HG03095 (cell line): ENCODE measurements around the gene VTI1A.

ENCODE experiments used
- ATAC-seq: cut with Tn5 transposase; IDR thresholded peaks from one replicate; pipeline ENCODE4 v1.9.1; 2021; ENCODE audit warnings: moderate library complexity; ENCODE audit not compliant: unreplicated experiment

Gene VTI1A

DNA sequence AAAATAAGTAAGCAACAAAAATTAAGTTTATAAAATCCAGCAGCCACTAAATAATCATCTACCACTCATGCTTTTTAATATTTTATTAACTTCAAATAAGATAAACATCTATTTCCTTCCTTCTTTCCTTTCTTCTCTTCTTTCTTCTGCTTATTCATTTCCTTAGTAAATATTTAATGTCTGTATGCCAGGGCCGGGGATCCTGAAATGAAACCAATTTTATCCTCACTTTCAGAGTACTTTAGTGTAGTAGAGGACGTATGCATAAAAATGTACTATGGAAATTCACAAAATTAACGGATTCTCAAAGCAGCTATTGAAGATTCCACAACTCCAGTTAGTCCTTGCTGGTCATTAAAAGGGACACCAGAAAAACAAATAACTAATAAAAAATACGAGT, 224.7 kb downstream of the VTI1A start:
- ATAC-seq = no peak

DNA sequence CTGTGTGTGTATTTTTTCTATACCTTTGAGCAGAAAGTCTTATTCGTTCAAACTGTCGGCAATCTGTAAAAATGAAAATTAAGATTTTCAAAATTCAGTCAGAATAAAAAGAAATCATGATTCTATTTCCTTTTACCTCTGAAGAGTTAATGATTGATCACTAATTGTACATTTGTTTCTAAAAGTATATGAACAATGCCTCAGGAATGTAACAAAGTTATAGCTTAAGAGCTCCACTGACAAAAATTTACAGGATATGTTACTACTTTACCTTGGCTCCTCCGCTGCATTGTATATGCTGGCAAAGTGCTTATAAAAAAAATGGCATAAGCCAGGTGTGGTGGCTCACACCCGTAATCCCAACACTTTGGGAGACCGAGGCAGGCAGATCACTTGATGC, 225.7 kb downstream of the VTI1A start:
- ATAC-seq = no peak

DNA sequence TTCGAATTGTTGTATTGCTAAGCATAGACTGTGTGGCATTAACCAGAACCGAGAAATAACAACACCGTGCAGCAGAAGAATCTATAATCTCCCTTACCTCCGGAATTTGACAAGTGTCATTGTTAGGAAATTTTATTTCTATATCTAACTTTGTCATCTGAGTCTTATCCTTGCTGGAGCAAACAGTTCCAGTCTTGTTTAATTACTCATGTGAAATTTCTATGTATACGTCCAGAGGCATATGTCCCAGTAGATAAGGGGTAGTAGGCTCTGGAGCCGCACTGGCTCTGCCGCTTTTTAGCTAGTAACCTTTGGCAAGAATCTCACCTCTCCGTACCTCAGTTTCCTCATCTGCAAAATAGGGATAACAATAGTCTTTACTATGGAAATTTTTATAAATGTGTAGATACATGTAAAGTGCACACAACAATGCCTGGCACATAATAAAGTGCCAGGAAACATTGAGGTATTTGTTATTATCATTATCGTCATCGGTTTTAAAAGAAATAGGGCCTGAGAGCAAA, 228.6 kb downstream of the VTI1A start:
- no peak for ATAC-seq

DNA sequence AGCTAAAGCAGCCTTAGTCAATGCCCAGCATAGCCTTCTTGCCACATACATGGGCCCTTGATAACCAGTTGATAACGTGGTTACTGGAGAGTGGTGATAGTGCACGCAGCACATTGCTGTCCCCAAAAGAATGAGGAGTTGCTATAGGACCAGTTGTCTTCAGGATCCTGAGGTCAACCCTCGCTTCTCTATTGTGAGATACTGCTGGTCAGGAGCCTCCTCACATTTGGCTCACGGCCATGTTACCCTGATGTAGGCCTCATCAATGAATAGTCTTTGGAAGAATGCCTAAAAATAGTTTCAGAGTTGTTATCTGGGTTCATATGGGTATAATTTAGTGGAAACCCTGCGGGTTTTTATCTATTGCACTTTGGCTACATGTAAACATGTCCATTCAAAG, 230.7 kb downstream of the VTI1A start:
- ATAC-seq = no peak

DNA sequence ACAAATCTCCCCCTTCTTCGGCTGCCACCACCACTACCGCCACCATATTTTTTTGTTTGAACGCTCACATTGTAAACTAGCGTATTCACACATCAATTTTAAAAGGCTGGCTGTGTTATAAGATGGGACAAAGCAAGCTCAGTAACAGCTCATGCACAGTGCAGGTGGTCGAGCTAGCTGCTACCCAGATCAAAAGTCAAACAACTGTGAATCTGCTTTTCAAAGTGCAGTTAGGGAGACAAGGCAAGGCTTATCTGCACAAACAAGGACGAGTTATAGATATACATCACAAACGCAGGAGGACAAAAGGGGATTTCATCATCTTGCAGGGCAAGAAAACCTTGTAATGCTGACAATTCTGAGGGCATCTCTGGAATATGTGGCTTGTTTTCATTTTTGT, 231.6 kb downstream of the VTI1A start:
- ATAC-seq = no peak

DNA sequence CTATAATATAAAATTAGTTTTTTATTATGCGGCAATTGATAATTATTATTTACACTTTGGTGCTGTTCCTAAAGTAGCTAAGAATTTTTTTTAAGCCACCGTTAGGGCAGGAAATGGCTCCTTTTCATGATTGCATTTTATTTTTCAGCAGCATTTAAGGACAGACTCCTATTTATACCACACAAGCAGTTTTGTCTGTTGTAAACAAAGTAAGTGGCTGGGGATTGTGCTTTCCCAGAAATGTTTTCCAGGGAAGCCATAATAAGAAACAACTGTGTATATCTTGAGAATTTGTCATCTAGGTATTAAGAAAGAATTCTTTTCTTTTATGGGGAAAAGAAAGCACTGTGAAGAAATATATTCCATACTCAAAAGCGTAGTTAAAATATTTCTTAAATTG, 232.0 kb downstream of the VTI1A start:
- no peak for ATAC-seq

DNA sequence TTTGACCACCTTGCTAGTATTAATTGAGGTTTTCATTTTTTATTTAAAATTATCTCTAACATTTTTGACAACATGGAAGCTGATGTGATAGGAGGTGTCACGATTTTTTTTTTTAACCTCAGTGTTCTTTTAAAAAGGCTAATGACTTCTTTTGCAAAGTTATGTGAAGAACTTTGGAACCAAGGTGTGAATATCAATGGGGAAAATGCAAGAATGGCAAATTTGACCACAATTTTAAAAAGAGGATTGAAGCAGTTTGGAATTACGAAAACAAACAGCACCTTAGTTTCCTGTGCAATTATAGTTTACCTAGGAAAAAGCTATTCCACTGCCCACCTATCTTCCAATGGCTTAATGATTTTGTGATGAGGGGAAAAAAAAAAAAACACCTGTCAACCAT, 232.4 kb downstream of the VTI1A start:
- no peak for ATAC-seq

DNA sequence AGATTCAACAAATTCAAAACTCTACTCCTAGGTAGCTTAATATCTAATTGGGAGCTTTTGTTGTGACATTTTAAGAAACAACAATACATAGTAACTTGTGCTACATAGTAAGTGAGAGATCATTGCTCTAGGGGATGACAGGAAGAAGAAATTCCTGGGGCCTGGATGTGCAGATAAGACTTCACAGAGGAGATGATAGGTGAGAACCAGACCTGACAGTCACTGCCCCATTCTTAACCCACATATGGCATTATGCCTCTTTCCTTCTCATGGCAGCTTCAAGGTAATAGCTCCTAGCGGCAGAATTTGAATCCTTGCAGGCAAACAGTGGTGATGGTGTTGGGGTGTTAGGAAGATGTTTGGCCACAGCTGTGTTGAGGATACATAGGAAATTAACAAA, 233.6 kb downstream of the VTI1A start:
- ATAC-seq = no peak

DNA sequence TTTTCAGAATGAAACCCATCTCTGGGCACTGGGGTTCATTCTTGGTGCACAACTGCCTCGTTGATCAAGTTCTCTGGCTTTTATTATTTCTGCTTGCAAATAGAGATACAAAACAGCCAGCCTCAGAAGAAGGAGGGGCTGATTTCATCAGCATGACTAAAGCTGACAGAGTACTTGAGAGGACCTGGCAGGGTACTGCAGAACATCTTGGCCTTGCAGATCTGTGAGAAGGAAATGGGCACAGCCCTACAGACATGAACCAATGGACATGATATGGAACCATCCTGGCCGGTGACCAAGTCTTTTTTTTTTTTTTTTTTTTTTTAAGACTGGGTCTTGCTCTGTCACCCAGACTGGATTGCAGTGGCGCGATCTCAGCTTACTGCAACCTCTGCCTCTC, 240.6 kb downstream of the VTI1A start:
- no peak for ATAC-seq

DNA sequence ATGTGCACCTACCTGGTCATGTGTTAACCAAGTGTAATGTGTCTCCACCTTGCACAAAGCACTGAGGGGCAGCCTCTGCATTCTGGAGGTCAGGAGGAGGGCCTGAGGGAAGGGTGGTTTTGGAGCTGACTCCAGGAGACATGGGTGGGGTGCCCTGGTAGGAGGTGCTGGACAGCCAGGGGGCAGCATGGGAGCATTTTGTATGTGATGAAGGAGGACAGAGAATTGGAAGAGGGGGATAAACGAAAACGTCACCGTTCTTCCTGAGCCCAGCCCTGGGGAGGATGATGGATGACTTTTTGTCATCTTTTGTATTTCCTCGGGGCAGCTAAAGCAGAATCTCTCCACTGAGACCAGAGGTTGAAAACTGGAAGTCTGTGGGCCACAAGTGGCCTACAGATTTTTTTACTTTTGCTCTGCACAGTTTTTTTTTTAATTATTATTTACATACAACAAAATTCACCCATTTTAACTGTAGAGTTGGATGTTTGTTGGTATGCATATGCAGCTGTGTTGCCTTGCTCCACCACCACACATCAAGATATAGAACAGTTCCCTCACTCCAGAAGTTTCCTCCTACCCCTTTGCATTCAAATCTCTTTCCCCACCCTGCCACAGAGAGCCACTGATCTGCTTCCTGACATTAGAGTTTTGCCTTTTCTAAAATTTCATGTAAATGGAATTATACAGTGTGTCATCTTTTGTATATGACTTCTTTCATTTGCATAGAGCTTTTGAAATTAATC, 242.5 kb downstream of the VTI1A start:
- no peak for ATAC-seq

DNA sequence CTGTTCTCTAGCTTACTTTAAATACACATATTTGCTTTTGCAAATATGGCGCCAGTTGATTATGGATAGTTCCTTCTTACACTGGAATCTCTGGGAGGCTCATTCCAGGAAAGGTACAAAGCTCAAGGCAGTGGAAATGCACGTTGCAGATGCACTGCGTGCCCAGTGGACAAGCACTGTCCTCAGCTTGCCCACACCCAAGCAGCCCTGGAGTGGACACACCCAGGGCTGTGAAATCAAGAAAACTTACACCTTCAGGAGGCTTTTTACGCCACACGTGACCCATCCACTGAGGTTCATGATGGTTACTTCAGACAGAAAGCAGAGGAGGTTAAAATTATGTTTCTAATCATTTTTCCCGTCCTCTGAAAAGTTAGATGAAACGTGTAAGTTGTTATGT, 248.5 kb downstream of the VTI1A start:
- ATAC-seq = no peak

DNA sequence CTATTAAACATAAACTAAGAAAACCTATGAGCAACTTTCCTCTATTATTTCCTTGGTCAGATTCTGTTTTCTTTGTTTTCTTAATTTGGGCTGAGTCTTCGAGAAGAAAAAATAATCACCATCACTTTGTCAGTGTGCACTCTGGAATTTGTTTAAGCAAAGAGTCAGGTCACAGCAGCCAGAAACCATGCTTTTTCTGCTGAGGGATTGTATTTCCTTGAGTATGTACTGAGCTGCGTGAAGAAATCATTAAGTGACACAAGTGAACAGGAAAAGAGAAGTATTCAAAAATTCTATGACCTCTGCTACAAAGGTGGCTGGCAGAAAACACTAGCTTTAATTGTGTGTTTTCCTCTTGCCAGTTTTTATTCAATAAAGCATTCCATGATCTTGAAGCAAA, 249.6 kb downstream of the VTI1A start:
- ATAC-seq = no peak

DNA sequence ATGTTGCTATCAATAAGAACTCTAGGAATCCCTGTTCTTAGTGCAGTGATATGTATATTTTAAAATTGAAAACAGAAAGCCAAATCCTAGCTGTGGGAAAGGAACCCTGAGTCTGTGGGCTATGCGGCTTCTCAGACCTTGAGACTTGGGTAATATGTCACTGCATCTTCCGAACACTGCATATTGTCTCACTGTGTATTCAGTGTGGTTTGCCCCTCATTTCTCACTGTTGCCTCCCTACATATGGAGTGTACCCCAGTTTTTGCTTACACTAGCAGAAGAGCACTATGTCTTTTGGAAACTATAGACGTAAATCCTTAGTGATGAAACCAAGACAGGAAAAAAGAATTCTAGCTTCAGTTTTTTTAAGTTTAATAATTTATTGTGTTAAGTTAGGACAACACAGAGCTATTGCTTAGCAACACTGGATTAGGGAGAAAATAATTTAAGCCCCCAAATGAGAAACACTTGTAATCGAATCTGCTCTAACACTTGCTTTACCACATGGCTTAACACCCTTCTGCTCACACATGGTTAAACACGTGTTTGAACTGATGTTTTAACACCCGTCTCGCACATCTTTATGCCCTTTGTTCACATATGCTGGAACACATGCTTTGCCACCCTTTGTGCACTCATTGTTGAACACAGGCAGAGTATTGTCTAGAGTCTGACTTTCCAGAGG, 251.3 kb downstream of the VTI1A start:
- no peak for ATAC-seq

DNA sequence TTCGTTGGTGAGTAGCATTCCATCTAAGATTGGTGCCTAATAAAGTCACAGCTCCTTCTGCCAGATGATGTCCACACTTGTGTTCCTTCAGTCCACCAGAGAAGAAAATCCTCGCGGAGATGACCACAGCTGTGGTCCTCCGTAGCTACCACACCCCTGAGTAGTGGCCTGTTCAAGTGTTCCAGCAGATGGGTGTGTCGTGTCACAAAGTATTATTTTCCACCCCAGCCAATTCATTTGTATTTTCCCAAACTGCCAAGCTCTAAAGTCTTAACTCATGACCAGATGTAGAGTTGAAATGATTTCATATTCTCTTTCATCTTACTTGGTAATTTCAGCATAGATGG, 251.8 kb downstream of the VTI1A start:
- ATAC-seq = no peak

DNA sequence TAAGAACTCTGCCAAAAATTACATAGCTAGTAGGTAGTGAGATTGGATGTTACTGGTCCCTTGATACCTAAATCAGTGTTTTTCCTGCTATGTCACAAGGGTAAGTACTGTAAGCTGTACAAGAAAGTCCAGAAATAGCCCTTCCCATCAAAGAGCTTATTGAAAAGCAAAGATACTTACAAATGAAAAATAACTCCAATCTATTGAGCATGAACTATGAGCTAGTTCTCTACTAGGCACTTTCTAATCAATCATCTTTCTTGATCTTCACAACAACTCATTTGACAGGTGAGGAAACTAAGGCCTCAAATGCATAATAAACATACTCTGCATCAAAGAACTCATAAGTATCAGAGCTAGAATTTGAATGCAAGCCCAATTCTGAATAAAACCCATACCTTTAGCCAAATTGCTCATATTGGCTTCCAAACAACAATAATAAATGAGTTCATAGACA, 253.2 kb downstream of the VTI1A start:
- no peak for ATAC-seq

DNA sequence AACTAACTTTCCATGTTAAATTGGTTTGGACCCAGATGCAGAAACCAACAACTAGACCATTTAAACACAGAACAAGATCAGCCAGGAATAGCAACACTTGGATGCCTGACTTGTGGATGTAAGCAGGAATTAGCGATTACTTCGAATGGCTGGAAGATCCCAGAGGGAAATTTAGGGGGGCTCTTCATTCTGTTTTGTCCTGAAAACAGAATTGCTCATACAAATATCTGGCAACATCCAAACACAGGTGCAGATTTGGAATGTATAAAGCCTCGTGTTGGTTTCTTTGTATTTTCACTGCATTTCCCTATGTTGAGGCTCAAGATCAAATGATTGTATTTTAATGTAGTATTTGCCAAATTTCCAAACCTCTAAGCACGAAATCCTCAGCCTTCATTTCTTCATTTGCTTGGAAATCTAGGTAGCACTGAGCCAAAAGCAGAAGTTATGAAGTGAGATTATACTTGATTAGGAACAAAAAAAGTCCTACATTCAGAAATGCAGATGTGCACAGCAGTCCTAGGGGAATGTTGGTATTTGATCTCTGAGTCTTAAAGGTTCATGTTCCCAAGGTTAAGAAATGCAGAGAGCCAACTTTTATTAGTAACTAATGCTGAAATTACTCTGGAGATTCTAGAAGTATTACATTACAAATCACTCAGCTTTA, 254.3 kb downstream of the VTI1A start:
- ATAC-seq = no peak

DNA sequence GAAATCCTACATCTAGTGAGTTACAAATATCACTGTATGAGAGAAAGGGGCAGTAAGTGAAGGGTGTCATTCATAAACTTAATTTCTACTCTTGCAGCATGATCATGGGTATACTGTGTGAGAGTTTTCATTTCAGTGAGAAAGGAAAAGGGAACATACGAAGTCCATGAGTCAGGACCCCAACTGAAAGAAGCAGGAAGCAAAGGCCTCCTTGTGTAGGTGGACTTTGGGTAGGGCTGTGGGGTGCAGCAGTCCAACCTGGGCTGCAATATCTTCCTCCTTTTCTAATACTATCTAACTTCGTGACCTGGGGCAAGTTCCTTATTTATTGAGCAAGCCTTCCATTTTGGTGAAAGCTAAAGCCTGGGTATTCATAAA, 254.9 kb downstream of the VTI1A start:
- no peak for ATAC-seq

DNA sequence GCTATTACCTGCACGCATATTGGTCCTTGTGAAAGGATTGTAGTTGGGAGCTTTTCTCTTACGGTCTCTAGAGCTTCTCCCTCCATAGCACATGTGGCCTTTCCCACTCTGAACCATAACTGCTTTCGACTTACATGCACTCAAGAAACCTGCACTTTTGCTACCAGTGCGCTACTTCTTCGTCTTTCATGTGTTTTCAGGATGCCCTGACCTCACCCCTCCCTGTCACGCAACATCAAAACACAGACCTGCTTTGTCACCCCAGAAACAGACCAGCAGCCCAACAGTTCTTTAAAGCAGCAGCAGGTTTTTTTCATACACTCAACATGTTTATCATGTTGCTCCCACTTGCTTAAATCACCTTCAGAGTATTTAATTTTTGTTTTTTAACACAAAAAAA, 259.6 kb downstream of the VTI1A start:
- ATAC-seq = no peak

DNA sequence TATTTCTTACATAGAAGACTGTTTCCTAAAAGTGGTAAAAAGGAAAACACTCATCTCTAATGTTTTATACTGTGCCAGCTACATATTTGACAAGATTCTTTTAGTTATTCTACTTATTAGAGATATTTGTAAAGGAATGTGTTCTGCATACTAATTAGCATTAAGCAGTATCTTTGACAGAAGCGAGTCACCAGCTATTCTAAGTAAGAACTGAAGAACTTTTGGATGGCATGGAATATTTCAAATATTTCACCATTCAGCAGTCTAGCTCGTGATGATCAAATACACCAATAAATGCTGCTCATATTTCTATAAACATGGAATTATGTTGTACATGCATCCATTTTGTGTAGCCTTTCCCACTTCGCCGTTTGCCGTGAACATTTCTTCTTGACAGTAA, 261.4 kb downstream of the VTI1A start:
- ATAC-seq = no peak

DNA sequence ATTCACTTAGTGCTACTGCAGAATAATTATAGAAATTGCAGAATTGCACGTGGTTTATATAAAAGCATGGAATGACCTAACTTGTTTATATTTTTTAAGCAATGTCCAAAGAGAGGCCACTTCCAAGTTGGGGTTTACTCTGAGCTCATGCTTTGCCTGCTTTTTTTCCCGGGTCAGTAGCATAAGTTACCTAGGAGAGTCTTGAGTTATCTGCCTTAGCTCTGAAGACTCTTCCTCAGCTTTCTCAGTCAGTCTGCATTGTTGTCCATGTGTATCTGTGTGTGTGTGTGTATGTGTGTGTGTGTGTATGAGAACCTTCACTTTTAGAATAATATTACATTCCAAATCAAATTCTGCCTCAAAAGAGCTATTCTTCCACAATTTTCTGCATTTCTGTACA, 263.5 kb downstream of the VTI1A start:
- ATAC-seq = no peak

DNA sequence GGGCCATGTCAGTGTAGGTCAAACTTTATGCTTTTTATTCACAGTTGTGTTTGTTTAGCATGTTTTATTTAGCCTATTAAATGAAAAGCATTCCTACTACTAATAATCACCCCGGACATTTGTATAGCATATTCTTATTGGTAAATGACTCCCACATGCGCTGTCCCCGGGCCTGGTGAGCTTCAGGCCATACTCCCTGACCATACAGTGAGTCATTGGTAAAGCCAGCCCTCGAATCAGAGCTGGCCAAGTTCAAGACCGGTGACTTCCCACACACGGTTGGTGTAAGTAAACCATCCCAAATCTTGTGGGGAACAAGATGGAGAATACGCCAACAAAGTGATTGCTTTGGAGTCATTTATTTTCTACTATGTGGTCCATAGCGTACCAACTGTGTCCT, 264.4 kb downstream of the VTI1A start:
- ATAC-seq = no peak

DNA sequence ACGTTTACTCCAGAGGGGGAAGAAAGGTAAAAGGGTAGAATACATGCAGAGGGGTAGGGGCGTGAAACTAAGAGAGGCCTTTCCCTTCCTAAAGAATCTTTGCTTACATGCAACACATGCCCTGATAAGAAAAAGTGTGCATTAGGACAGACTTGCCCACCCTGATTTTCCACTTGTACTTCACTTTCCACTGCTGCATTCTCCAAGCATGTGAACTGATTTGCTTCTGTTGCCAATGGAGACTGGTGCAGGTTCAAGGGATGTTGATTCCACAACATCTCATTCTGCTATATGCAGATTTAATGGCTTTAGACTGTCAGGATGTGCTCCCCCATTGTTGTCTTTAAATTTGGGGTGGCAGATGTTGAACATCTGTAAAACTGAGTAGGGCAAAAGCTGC, 265.5 kb downstream of the VTI1A start:
- ATAC-seq = no peak
